ENCODE results near the gene IGLL1.

- TF ChIP-seq PAX5 (IDR thresholded peaks at IDR 0.05; ENCODE audit: insufficient read depth, low read length, severe bottlenecking) (no peak), POLR2AphosphoS5 (IDR thresholded peaks at IDR 0.05; ENCODE audit: low read depth, low read length) (no peak), POLR2A (IDR thresholded peaks at IDR 0.05; ENCODE audit: low read depth, low read length) (no peak), TAF1 (IDR thresholded peaks at IDR 0.05; ENCODE audit: low read depth, low read length) (no peak)
Measured at GRCh38 chr22:23583836-23584235, 3.7 kb upstream of the IGLL1 start.
